Gastrocnemius medialis (tissue), 4 donors: ENCODE measurements around the gene ADTRP.

Experiments used
- POLR2A ChIP-seq, 2 donors: fragments of 450-650 bp; IDR thresholded peaks; one replicate each; pipeline ENCODE4 v1.6.1; 2017; ENCODE audit warnings: antibody characterized with exemption in 2 of 2, mild to moderate bottlenecking in 2 of 2, moderate library complexity in 2 of 2
- TF ChIP-seq, protein P1 (sequence below), 5 experiments: fragments of 450-650 bp in 3 of 5; fragments of 200-600 bp in 2 of 5; sonication (generic) in 2 of 5; IDR thresholded peaks in 4 of 5; conservative IDR thresholded peaks in 1 of 5; 1 replicate in 4 of 5; 2 replicates in 1 of 5; pipeline ENCODE4 v1.5.1; 2016 to 2019; ENCODE audit warnings: antibody characterized with exemption in 5 of 5, mild to moderate bottlenecking in 3 of 5, moderate library complexity in 3 of 5

DNA sequence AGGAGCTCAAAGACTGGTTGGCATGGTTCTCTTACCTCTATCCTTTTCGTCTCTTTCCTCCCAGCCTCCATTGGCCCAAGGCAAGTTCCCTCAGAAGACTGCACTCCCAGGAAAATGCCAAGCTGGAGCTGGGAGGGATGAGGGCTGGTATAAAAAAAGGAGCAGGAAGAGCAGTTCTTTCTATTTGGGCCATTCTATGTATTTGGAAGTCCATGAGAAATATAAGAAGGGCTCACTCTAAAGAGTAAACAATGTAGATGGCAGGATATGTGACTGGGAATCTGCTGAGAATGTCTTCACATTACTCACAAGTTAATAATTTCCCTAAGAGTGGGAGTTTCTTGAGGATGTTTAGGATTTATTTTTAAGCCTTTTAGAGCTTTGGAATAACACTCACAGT, 36.6 kb upstream of the ADTRP start:
- TF ChIP-seq, protein P1, sequence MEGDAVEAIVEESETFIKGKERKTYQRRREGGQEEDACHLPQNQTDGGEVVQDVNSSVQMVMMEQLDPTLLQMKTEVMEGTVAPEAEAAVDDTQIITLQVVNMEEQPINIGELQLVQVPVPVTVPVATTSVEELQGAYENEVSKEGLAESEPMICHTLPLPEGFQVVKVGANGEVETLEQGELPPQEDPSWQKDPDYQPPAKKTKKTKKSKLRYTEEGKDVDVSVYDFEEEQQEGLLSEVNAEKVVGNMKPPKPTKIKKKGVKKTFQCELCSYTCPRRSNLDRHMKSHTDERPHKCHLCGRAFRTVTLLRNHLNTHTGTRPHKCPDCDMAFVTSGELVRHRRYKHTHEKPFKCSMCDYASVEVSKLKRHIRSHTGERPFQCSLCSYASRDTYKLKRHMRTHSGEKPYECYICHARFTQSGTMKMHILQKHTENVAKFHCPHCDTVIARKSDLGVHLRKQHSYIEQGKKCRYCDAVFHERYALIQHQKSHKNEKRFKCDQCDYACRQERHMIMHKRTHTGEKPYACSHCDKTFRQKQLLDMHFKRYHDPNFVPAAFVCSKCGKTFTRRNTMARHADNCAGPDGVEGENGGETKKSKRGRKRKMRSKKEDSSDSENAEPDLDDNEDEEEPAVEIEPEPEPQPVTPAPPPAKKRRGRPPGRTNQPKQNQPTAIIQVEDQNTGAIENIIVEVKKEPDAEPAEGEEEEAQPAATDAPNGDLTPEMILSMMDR (IDR thresholded peaks at IDR 0.05 in 4 of 5, conservative IDR thresholded peaks at IDR 0.05 in 1 of 5) = no peak
- TF ChIP-seq POLR2A (IDR thresholded peaks at IDR 0.05) = no peak
